HEK293 (cell line): ENCODE measurements around the gene REX1BD.

Source experiments
- GLI4 ChIP-seq: fragments of 450-650 bp; formaldehyde crosslinking; IDR thresholded peaks from 2 replicates; pipeline ENCODE4 v1.5.1; 2016; ENCODE audit warnings: missing biosample characterization, missing genetic modification characterization
- GLIS2 ChIP-seq: fragments of 450-650 bp; formaldehyde crosslinking; IDR thresholded peaks from 2 replicates; pipeline ENCODE4 v1.5.1; 2016; ENCODE audit warnings: missing biosample characterization, missing genetic modification characterization
- HOXD13 ChIP-seq: sonication (generic); formaldehyde crosslinking; IDR thresholded peaks from 2 replicates; pipeline ENCODE4 v1.8.0; 2022; ENCODE audit warnings: missing genetic modification reagents, borderline replicate concordance
- KLF9 ChIP-seq: fragments of 450-650 bp; formaldehyde crosslinking; IDR thresholded peaks from 2 replicates; pipeline ENCODE4 v1.5.1; 2016; ENCODE audit warnings: missing biosample characterization, missing genetic modification characterization, low read depth
- SP3 ChIP-seq: fragments of 450-650 bp; formaldehyde crosslinking; IDR thresholded peaks from 2 replicates; pipeline ENCODE4 v1.5.1; 2016; ENCODE audit warnings: missing biosample characterization, missing genetic modification characterization
- ZBTB8A ChIP-seq: fragments of 450-650 bp; formaldehyde crosslinking; IDR thresholded peaks from 2 replicates; pipeline ENCODE4 v1.5.1; 2016; ENCODE audit warnings: missing biosample characterization, missing genetic modification characterization
- ZNF416 ChIP-seq: fragments of 450-650 bp; formaldehyde crosslinking; IDR thresholded peaks from 2 replicates; pipeline ENCODE4 v1.5.1; 2016; ENCODE audit warnings: missing biosample characterization, missing genetic modification characterization
- ZNF549 ChIP-seq: fragments of 450-650 bp; IDR thresholded peaks from 2 replicates; pipeline ENCODE4 v1.5.1; 2018; ENCODE audit warnings: missing biosample characterization, missing genetic modification characterization, mild to moderate bottlenecking, inconsistent platforms, moderate library complexity
- ZNF677 ChIP-seq: fragments of 450-650 bp; IDR thresholded peaks from 2 replicates; pipeline ENCODE4 v1.5.0; 2018; ENCODE audit warnings: missing biosample characterization, mild to moderate bottlenecking, missing genetic modification characterization, moderate library complexity
- ZNF843 ChIP-seq: fragments of 450-650 bp; formaldehyde crosslinking; IDR thresholded peaks from 2 replicates; pipeline ENCODE4 v1.5.1; 2016; ENCODE audit warnings: missing biosample characterization, missing genetic modification characterization
- TF ChIP-seq, protein P1 (sequence below): fragments of 450-650 bp; formaldehyde crosslinking; IDR thresholded peaks from 2 replicates; pipeline ENCODE4 v1.5.1; 2016; ENCODE audit warnings: missing biosample characterization, missing genetic modification characterization
- TF ChIP-seq, protein P2 (sequence below): fragments of 450-650 bp; formaldehyde crosslinking; IDR thresholded peaks from 2 replicates; pipeline ENCODE4 v1.5.1; 2016; ENCODE audit warnings: missing biosample characterization, missing genetic modification characterization
- TF ChIP-seq, protein P3 (sequence below): sonication (generic); formaldehyde crosslinking; IDR thresholded peaks from 2 replicates; pipeline ENCODE4 v1.8.1; 2022; ENCODE audit warnings: mild to moderate bottlenecking, moderate library complexity, missing genetic modification reagents
- TF ChIP-seq, protein P4 (sequence below): fragments of 450-650 bp; formaldehyde crosslinking; IDR thresholded peaks from 2 replicates; pipeline ENCODE4 v1.5.1; 2016; ENCODE audit warnings: missing biosample characterization, missing genetic modification characterization, low read depth
- TF ChIP-seq, protein P5 (sequence below): fragments of 450-650 bp; formaldehyde crosslinking; IDR thresholded peaks from 2 replicates; pipeline ENCODE4; 2016; ENCODE audit warnings: missing biosample characterization, missing genetic modification characterization
- TF ChIP-seq, protein P6 (sequence below): fragments of 450-650 bp; formaldehyde crosslinking; IDR thresholded peaks from 2 replicates; pipeline ENCODE4 v1.5.1; 2016; ENCODE audit warnings: missing biosample characterization, missing genetic modification characterization
- TF ChIP-seq, protein P7 (sequence below): fragments of 450-650 bp; formaldehyde crosslinking; IDR thresholded peaks from 2 replicates; pipeline ENCODE4 v1.5.1; 2016; ENCODE audit warnings: missing biosample characterization, missing genetic modification characterization
- TF ChIP-seq, protein P8 (sequence below): fragments of 450-650 bp; formaldehyde crosslinking; IDR thresholded peaks from 2 replicates; pipeline ENCODE4 v1.5.1; 2016; ENCODE audit warnings: missing biosample characterization, missing genetic modification characterization
- TF ChIP-seq, protein P9 (sequence below): fragments of 450-650 bp; formaldehyde crosslinking; IDR thresholded peaks from 2 replicates; pipeline ENCODE4 v1.5.1; 2016; ENCODE audit warnings: missing biosample characterization, missing genetic modification characterization, low read depth
- TF ChIP-seq, protein P10 (sequence below): fragments of 450-650 bp; formaldehyde crosslinking; IDR thresholded peaks from 2 replicates; pipeline ENCODE4 v1.5.1; 2017; ENCODE audit warnings: missing biosample characterization, missing genetic modification characterization

The REX1BD gene

DNA sequence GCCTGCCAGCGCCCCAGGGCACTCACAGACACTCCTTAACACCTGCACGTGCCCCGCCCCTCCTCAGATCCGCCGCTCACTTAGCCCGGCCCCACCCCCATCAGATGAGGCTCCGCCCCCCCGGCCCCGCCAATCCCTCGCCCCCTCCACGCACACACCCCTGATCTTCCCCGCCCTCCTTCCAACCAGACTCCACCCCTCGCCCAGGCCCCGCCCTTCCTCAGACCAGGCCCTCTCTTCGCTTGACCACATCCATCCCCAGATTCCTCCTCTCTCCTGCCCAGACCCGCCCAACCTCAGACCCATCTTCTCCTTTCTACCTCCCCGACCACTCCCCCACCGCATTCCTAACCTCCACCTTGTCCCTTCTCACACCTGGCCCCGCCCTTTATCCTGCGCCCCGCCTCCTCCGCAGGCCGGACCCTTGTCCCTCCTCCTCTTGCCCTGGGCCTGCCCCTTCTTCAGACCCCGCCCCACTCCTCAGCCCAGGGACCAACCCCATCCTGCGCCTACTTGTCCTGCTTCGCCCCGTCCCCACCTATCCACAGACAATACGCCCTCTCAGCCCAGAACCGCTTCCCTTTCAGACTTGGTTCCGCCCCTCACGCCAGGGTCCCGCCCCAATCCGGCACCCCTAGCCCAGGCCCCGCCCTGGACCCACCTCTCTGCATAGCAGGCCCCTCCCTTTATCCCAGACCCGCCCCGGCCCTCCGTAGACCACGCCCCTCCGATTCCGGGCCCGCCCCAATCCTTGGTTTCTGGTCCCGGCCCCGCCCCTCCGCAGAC is 47.8 kb downstream of the REX1BD start (continued):
- TF ChIP-seq, protein P1, sequence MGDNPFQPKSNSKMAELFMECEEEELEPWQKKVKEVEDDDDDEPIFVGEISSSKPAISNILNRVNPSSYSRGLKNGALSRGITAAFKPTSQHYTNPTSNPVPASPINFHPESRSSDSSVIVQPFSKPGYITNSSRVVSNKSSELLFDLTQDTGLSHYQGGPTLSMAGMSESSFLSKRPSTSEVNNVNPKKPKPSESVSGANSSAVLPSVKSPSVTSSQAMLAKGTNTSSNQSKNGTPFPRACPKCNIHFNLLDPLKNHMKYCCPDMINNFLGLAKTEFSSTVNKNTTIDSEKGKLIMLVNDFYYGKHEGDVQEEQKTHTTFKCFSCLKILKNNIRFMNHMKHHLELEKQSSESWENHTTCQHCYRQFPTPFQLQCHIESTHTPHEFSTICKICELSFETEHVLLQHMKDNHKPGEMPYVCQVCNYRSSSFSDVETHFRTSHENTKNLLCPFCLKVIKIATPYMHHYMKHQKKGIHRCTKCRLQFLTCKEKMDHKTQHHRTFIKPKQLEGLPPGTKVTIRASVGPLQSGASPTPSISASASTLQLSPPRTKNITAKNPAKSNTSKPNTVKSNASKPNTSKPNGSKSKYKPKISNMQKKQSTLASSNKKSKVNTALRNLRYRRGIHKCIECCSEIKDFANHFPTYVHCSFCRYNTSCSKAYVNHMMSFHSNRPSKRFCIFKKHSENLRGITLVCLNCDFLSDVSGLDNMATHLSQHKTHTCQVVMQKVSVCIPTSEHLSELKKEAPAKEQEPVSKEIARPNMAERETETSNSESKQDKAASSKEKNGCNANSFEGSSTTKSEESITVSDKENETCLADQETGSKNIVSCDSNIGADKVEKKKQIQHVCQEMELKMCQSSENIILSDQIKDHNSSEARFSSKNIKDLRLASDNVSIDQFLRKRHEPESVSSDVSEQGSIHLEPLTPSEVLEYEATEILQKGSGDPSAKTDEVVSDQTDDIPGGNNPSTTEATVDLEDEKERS (tag by site-specific recombination), result no peak
- TF ChIP-seq ZBTB8A (peak; percentile 99), GLI4 (tag by site-specific recombination) (no peak), ZNF843 (tag by site-specific recombination) (no peak), ZNF549 (no peak), GLIS2 (tag by site-specific recombination) (no peak), ZNF677 (tag by site-specific recombination) (no peak), ZNF416 (tag by site-specific recombination) (no peak), SP3 (peak; percentile 99), HOXD13 (CRISPR knock-in tag) (no peak), KLF9 (tag by site-specific recombination) (peak; percentile 94)
- TF ChIP-seq, protein P2, sequence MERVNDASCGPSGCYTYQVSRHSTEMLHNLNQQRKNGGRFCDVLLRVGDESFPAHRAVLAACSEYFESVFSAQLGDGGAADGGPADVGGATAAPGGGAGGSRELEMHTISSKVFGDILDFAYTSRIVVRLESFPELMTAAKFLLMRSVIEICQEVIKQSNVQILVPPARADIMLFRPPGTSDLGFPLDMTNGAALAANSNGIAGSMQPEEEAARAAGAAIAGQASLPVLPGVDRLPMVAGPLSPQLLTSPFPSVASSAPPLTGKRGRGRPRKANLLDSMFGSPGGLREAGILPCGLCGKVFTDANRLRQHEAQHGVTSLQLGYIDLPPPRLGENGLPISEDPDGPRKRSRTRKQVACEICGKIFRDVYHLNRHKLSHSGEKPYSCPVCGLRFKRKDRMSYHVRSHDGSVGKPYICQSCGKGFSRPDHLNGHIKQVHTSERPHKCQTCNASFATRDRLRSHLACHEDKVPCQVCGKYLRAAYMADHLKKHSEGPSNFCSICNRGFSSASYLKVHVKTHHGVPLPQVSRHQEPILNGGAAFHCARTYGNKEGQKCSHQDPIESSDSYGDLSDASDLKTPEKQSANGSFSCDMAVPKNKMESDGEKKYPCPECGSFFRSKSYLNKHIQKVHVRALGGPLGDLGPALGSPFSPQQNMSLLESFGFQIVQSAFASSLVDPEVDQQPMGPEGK (tag by site-specific recombination), result peak; percentile 71
- TF ChIP-seq, protein P3, sequence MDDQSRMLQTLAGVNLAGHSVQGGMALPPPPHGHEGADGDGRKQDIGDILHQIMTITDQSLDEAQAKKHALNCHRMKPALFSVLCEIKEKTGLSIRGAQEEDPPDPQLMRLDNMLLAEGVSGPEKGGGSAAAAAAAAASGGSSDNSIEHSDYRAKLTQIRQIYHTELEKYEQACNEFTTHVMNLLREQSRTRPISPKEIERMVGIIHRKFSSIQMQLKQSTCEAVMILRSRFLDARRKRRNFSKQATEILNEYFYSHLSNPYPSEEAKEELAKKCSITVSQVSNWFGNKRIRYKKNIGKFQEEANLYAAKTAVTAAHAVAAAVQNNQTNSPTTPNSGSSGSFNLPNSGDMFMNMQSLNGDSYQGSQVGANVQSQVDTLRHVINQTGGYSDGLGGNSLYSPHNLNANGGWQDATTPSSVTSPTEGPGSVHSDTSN (CRISPR knock-in tag), result no peak
- TF ChIP-seq, protein P4, sequence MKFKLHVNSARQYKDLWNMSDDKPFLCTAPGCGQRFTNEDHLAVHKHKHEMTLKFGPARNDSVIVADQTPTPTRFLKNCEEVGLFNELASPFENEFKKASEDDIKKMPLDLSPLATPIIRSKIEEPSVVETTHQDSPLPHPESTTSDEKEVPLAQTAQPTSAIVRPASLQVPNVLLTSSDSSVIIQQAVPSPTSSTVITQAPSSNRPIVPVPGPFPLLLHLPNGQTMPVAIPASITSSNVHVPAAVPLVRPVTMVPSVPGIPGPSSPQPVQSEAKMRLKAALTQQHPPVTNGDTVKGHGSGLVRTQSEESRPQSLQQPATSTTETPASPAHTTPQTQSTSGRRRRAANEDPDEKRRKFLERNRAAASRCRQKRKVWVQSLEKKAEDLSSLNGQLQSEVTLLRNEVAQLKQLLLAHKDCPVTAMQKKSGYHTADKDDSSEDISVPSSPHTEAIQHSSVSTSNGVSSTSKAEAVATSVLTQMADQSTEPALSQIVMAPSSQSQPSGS, result no peak
- TF ChIP-seq, protein P5, sequence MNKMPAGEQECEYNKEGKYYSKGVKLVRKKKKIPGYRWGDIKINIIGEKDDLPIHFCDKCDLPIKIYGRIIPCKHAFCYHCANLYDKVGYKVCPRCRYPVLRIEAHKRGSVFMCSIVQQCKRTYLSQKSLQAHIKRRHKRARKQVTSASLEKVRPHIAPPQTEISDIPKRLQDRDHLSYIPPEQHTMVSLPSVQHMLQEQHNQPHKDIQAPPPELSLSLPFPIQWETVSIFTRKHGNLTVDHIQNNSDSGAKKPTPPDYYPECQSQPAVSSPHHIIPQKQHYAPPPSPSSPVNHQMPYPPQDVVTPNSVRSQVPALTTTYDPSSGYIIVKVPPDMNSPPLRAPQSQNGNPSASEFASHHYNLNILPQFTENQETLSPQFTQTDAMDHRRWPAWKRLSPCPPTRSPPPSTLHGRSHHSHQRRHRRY (tag by site-specific recombination), result no peak
- TF ChIP-seq, protein P6, sequence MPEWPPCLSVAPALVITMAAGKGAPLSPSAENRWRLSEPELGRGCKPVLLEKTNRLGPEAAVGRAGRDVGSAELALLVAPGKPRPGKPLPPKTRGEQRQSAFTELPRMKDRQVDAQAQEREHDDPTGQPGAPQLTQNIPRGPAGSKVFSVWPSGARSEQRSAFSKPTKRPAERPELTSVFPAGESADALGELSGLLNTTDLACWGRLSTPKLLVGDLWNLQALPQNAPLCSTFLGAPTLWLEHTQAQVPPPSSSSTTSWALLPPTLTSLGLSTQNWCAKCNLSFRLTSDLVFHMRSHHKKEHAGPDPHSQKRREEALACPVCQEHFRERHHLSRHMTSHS, result no peak
- TF ChIP-seq, protein P7, sequence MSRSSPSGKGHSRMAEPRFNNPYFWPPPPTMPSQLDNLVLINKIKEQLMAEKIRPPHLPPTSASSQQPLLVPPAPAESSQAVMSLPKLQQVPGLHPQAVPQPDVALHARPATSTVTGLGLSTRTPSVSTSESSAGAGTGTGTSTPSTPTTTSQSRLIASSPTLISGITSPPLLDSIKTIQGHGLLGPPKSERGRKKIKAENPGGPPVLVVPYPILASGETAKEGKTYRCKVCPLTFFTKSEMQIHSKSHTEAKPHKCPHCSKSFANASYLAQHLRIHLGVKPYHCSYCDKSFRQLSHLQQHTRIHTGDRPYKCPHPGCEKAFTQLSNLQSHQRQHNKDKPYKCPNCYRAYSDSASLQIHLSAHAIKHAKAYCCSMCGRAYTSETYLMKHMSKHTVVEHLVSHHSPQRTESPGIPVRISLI (tag by site-specific recombination), result no peak
- TF ChIP-seq, protein P8, sequence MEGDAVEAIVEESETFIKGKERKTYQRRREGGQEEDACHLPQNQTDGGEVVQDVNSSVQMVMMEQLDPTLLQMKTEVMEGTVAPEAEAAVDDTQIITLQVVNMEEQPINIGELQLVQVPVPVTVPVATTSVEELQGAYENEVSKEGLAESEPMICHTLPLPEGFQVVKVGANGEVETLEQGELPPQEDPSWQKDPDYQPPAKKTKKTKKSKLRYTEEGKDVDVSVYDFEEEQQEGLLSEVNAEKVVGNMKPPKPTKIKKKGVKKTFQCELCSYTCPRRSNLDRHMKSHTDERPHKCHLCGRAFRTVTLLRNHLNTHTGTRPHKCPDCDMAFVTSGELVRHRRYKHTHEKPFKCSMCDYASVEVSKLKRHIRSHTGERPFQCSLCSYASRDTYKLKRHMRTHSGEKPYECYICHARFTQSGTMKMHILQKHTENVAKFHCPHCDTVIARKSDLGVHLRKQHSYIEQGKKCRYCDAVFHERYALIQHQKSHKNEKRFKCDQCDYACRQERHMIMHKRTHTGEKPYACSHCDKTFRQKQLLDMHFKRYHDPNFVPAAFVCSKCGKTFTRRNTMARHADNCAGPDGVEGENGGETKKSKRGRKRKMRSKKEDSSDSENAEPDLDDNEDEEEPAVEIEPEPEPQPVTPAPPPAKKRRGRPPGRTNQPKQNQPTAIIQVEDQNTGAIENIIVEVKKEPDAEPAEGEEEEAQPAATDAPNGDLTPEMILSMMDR (tag by site-specific recombination), result no peak
- TF ChIP-seq, protein P9, sequence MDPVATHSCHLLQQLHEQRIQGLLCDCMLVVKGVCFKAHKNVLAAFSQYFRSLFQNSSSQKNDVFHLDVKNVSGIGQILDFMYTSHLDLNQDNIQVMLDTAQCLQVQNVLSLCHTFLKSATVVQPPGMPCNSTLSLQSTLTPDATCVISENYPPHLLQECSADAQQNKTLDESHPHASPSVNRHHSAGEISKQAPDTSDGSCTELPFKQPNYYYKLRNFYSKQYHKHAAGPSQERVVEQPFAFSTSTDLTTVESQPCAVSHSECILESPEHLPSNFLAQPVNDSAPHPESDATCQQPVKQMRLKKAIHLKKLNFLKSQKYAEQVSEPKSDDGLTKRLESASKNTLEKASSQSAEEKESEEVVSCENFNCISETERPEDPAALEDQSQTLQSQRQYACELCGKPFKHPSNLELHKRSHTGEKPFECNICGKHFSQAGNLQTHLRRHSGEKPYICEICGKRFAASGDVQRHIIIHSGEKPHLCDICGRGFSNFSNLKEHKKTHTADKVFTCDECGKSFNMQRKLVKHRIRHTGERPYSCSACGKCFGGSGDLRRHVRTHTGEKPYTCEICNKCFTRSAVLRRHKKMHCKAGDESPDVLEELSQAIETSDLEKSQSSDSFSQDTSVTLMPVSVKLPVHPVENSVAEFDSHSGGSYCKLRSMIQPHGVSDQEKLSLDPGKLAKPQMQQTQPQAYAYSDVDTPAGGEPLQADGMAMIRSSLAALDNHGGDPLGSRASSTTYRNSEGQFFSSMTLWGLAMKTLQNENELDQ (tag by site-specific recombination), result no peak
- TF ChIP-seq, protein P10, sequence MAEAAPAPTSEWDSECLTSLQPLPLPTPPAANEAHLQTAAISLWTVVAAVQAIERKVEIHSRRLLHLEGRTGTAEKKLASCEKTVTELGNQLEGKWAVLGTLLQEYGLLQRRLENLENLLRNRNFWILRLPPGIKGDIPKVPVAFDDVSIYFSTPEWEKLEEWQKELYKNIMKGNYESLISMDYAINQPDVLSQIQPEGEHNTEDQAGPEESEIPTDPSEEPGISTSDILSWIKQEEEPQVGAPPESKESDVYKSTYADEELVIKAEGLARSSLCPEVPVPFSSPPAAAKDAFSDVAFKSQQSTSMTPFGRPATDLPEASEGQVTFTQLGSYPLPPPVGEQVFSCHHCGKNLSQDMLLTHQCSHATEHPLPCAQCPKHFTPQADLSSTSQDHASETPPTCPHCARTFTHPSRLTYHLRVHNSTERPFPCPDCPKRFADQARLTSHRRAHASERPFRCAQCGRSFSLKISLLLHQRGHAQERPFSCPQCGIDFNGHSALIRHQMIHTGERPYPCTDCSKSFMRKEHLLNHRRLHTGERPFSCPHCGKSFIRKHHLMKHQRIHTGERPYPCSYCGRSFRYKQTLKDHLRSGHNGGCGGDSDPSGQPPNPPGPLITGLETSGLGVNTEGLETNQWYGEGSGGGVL (tag by site-specific recombination), result no peak
